ENCODE results near the gene WAC.

Gene WAC

GRCh38 chr10:28669227-28670173 lies 136.6 kb downstream of the WAC start:
- no peak for DNase-seq

All from hematopoietic multipotent progenitor cell treated with erythropoietin and hydrocortisone succinate and interleukin-3 and kit ligand, for 8 days (in vitro differentiated cells).